Measurements from ENCODE around the gene ASRGL1. TPM values are rescaled to one million over a fixed set of nuclear protein-coding genes. Genes with fewer than 3 reads are reported as not detected.
A peak's percentile ranks its signal among the peaks of the same experiment; 100 is the strongest.

Gene ASRGL1
- total RNA-seq, 2 donors from 2014 or later, result 27.6 to 93.0 TPM

- DNase-seq (ENCODE audit: low spot score), result peak; percentile 83
- TF ChIP-seq POLR2A (IDR thresholded peaks at IDR 0.05) (peak; percentile 31), POLR2AphosphoS5 (IDR thresholded peaks at IDR 0.05) (peak; percentile 64)
- TF ChIP-seq, protein P1, sequence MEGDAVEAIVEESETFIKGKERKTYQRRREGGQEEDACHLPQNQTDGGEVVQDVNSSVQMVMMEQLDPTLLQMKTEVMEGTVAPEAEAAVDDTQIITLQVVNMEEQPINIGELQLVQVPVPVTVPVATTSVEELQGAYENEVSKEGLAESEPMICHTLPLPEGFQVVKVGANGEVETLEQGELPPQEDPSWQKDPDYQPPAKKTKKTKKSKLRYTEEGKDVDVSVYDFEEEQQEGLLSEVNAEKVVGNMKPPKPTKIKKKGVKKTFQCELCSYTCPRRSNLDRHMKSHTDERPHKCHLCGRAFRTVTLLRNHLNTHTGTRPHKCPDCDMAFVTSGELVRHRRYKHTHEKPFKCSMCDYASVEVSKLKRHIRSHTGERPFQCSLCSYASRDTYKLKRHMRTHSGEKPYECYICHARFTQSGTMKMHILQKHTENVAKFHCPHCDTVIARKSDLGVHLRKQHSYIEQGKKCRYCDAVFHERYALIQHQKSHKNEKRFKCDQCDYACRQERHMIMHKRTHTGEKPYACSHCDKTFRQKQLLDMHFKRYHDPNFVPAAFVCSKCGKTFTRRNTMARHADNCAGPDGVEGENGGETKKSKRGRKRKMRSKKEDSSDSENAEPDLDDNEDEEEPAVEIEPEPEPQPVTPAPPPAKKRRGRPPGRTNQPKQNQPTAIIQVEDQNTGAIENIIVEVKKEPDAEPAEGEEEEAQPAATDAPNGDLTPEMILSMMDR (IDR thresholded peaks at IDR 0.05), result no peak
- Histone ChIP-seq H3K4me3 (no peak overlapping the region), H3K36me3 (no peaks in the 10 kb centered on the region), H3K27ac (peak overlapping the region; percentile 63 to 67), H3K27me3 (replicated peaks; ENCODE audit: insufficient read depth) (no peaks in the 10 kb centered on the region), H3K9me3 (no peaks in the 10 kb centered on the region), H3K4me1 (replicated peaks) (peaks cover 21% of the 10 kb centered on the region)
- intact Hi-C loops (cut with DNase I), result no loop called here
- WGBS, result 15% methylated on average over 9 of the region's 9 CpGs
Measured at GRCh38 chr11:62400760-62401159, 63.5 kb downstream of the ASRGL1 start.

DNA sequence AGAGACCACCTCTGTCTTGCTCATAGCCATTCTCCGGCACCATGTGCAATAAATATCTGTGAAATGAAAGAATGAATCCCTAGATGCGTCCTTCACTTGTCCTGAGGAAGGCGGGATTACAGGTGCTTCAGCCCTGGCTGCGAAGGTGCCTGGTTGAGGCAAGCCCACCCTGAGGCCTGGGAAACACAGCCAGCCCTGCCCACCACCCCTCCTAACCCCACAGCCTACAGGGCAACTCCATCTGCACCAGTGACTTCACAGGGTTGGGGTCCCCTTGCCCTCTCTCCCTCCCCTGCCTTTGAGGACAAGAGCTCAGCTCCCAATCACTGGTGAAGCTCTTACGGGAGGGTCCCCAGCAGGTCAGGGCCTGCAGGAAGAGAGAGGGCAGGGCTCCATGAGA is 64.1 kb downstream of the ASRGL1 start:
- 70% methylated on average over 5 of the region's 5 CpGs for WGBS
- intact Hi-C loops (cut with DNase I), result no loop called here
- H3K27me3 ChIP-seq (replicated peaks; ENCODE audit: insufficient read depth), result no peaks in the 10 kb centered on the region
- no peak for DNase-seq (ENCODE audit: low spot score)
- no peak overlapping the region for H3K4me3 ChIP-seq
- H3K36me3 ChIP-seq, result no peaks in the 10 kb centered on the region
- TF ChIP-seq POLR2AphosphoS5 (IDR thresholded peaks at IDR 0.05), result no peak
- TF ChIP-seq, protein P1 (IDR thresholded peaks at IDR 0.05), result no peak
- no peak for TF ChIP-seq POLR2A (IDR thresholded peaks at IDR 0.05)
- peak overlapping the region; percentile 63 to 67 for H3K27ac ChIP-seq
- H3K4me1 ChIP-seq (replicated peaks), result peaks cover 21% of the 10 kb centered on the region
- no peaks in the 10 kb centered on the region for H3K9me3 ChIP-seq

GRCh38 chr11:62401811-62402210 is 64.6 kb downstream of the ASRGL1 start:
- no peak for TF ChIP-seq POLR2AphosphoS5 (IDR thresholded peaks at IDR 0.05)
- TF ChIP-seq POLR2A (IDR thresholded peaks at IDR 0.05), result no peak
- TF ChIP-seq, protein P1 (IDR thresholded peaks at IDR 0.05), result no peak
- H3K36me3 ChIP-seq, result no peaks in the 10 kb centered on the region
- peaks cover 21% of the 10 kb centered on the region for H3K4me1 ChIP-seq (replicated peaks)
- H3K9me3 ChIP-seq, result no peaks in the 10 kb centered on the region
- WGBS, result 38% methylated on average over 7 of the region's 7 CpGs
- no peak overlapping the region for H3K4me3 ChIP-seq
- H3K27ac ChIP-seq, result peak overlapping the region; percentile 22 to 67
- intact Hi-C loops (cut with DNase I), result no loop called here
- DNase-seq (ENCODE audit: low spot score), result no peak
- H3K27me3 ChIP-seq (replicated peaks; ENCODE audit: insufficient read depth), result no peaks in the 10 kb centered on the region

GRCh38 chr11:62402226-62402959 is 65.1 kb downstream of the ASRGL1 start:
- TF ChIP-seq POLR2A (IDR thresholded peaks at IDR 0.05) (no peak), POLR2AphosphoS5 (IDR thresholded peaks at IDR 0.05) (no peak)
- TF ChIP-seq, protein P1 (IDR thresholded peaks at IDR 0.05), result no peak
- intact Hi-C loops (cut with DNase I), result no loop called here
- Histone ChIP-seq H3K9me3 (no peaks in the 10 kb centered on the region), H3K4me3 (no peak overlapping the region), H3K27me3 (replicated peaks; ENCODE audit: insufficient read depth) (no peaks in the 10 kb centered on the region), H3K4me1 (replicated peaks) (peaks cover 21% of the 10 kb centered on the region), H3K27ac (peak overlapping the region; percentile 22 to 67), H3K36me3 (no peaks in the 10 kb centered on the region)
- WGBS, result 57% methylated on average over 15 of the region's 15 CpGs
- DNase-seq (ENCODE audit: low spot score), result no peak
